ENCODE data around the gene IGF2R.

GRCh38 chr6:160076009-160076408, 107.1 kb downstream of the IGF2R start:
- TF ChIP-seq CTCF (IDR thresholded peaks at IDR 0.05; ENCODE audit: low read depth, low read length) (no peak), POLR2A (IDR thresholded peaks at IDR 0.05; ENCODE audit: extremely low read depth, insufficient read length) (no peak)
